Measurements from ENCODE around the gene MAP3K2.

MAP3K2 gene

DNA sequence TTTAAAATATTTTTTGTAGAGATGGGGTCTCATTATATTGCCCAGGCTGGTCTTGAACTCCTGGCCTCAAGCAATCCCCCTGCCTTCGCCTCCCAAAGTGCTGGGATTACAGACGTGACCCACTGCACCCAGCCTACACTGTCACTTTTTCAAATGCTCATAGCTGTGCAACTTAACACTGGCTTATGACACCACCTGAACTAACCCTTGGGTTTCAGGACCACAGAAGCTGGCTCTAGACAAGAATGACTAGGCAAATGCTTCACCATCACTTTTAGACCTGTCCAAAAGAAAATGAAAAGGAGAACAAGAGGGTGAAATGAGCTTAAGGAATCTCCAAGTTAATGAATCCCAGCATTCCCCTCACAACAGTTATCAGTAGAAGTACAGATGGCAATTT lies 107.1 kb downstream of the MAP3K2 start:
- no peak for DNase-seq (ENCODE audit: low read depth)
- TF ChIP-seq, protein P1, sequence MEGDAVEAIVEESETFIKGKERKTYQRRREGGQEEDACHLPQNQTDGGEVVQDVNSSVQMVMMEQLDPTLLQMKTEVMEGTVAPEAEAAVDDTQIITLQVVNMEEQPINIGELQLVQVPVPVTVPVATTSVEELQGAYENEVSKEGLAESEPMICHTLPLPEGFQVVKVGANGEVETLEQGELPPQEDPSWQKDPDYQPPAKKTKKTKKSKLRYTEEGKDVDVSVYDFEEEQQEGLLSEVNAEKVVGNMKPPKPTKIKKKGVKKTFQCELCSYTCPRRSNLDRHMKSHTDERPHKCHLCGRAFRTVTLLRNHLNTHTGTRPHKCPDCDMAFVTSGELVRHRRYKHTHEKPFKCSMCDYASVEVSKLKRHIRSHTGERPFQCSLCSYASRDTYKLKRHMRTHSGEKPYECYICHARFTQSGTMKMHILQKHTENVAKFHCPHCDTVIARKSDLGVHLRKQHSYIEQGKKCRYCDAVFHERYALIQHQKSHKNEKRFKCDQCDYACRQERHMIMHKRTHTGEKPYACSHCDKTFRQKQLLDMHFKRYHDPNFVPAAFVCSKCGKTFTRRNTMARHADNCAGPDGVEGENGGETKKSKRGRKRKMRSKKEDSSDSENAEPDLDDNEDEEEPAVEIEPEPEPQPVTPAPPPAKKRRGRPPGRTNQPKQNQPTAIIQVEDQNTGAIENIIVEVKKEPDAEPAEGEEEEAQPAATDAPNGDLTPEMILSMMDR (IDR thresholded peaks at IDR 0.05; ENCODE audit: low read depth, low read length, missing control alignments) = no peak

DNA sequence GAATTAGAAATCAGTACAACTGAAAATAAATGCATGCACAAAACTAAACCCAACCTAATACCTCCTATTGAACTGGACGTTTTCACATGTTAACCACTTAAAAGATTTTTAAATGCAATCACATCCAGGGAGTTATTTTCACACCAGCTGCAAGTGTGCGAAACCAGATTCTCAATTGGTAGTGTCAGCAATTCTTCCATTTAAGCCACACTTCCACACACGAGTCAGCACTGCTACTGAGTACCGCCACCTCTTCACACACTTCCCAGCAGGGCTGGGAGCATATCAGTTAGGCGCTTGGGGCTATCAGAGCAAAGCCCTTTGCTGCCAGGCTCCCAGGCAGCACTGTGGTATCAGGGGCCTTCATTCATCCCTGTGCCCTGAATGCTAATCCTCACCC lies 108.0 kb downstream of the MAP3K2 start:
- no peak for DNase-seq (ENCODE audit: low read depth)
- TF ChIP-seq, protein P1 (IDR thresholded peaks at IDR 0.05; ENCODE audit: low read depth, low read length, missing control alignments) = no peak
- in situ Hi-C loops (cut with HindIII; ENCODE audit: low sequenced_read_pairs) = no loop called here
- H3K4me3 ChIP-seq (ENCODE audit: low read depth, low read length) = no peak overlapping the region

More for the DNA sequence above, 107.1 kb downstream of the MAP3K2 start:
- H3K4me3 ChIP-seq (ENCODE audit: low read depth, low read length) = no peak overlapping the region
- in situ Hi-C loops (cut with HindIII; ENCODE audit: low sequenced_read_pairs) = no loop called here

DNA sequence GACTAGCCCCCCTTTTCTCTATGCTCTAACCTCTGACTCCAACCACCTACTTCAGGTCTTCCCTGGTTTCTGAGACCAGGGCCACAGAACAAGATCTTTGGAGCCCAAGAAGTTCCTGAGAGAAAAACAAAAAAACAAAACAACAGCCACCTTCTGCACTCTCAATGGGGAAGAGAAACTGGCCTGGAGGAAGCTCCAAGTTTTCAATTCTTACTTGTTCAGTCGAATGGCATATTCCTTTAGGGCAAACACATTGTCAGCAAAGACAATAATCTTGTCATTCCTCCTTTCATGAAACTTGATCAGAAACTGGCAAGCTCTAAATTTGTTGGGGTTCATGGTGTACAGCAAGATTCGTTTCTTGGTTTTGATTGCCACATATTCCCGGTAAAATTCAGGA lies 108.8 kb downstream of the MAP3K2 start:
- in situ Hi-C loops (cut with HindIII; ENCODE audit: low sequenced_read_pairs) = no loop called here
- DNase-seq (ENCODE audit: low read depth) = no peak
- no peak overlapping the region for H3K4me3 ChIP-seq (ENCODE audit: low read depth, low read length)

DNA sequence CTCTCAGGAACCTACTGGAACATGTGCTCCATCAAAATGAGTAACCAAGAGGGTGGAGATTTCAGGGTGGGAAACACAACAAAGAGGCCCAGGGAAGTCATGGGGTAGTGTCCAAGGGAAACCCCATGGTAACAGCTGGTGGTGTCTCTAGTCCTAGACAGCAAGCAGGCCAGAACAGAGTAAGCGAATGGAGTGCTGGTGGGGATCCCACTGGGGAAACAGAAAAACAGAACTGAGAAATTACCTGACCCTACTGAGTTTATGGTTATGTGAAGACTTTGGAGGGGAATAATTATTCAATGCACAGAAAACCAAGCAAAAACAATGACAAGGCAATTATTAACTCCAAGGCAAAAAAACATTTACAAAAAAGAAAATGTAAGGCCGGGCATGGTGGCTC lies 110.7 kb downstream of the MAP3K2 start:
- DNase-seq (ENCODE audit: low read depth) = no peak
- H3K4me3 ChIP-seq (ENCODE audit: low read depth, low read length) = no peak overlapping the region
- in situ Hi-C loops (cut with HindIII; ENCODE audit: low sequenced_read_pairs) = no loop called here
- TF ChIP-seq, protein P1 (IDR thresholded peaks at IDR 0.05; ENCODE audit: low read depth, low read length, missing control alignments) = no peak

More for the DNA sequence above, 108.8 kb downstream of the MAP3K2 start:
- TF ChIP-seq, protein P1 (IDR thresholded peaks at IDR 0.05; ENCODE audit: low read depth, low read length, missing control alignments) = no peak

DNA sequence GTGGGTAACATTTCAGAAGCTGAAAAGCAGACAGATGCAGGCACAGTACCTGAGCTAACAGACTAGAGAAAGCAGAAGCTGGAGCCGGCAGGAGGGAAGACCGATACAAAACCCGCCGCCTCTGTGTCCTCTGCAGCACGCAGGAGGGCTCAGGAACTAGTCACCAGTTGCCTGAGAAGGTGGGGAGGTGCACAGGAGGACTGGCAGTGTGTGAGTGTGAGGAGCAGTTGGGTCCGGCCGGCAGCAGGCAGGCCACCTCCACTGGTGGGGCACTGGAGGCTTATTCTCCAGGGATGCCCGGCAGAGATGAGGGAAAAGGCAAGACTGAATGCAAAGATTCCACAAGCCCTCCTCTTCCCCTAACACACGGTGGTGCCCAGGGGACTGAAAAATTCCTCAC lies 112.0 kb downstream of the MAP3K2 start:
- TF ChIP-seq, protein P1 (IDR thresholded peaks at IDR 0.05; ENCODE audit: low read depth, low read length, missing control alignments) = no peak
- no peak overlapping the region for H3K4me3 ChIP-seq (ENCODE audit: low read depth, low read length)
- DNase-seq (ENCODE audit: low read depth) = no peak
- in situ Hi-C loops (cut with HindIII; ENCODE audit: low sequenced_read_pairs) = no loop called here

DNA sequence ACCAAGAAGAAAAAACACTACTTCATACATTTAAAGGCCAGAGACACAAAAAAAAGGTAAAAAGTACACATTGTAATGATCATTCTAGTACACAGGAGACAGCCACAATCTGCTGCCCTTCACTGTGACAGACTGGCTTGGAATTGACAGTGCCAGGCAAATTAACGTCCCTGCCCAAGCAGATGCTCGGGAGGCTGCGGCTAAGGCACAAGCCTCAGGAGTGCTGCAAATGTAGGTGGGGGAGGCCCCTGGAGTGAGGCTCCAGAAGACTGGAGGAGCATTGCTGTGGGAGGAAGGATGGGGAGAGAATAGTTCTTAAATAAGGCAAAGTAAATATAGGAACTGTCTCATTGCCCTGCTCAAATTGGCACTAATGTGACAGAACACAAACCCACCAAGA lies 112.4 kb downstream of the MAP3K2 start:
- no peak overlapping the region for H3K4me3 ChIP-seq (ENCODE audit: low read depth, low read length)
- in situ Hi-C loops (cut with HindIII; ENCODE audit: low sequenced_read_pairs) = no loop called here
- TF ChIP-seq, protein P1 (IDR thresholded peaks at IDR 0.05; ENCODE audit: low read depth, low read length, missing control alignments) = no peak
- DNase-seq (ENCODE audit: low read depth) = no peak

DNA sequence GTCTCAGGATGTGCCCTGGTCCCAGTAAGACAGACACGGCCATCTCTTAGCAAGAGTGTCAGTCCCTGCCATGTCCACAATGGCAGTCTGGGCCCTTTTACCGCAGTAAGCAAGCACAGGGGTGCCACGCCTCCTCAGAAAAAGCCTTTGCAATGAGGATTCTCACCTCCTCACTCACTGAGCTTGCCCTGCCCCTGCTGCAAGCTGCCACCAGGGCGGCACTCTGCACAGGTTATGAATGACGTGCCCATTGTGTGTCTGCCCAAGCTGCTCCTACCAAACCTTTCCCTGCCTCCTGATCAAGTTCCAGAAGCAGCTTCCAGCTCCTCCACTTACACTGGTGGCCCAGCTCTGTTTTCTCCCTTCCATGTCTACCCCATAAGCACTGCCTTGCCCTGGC lies 117.1 kb downstream of the MAP3K2 start:
- no peak overlapping the region for H3K4me3 ChIP-seq (ENCODE audit: low read depth, low read length)
- TF ChIP-seq, protein P1 (IDR thresholded peaks at IDR 0.05; ENCODE audit: low read depth, low read length, missing control alignments) = no peak
- no peak for DNase-seq (ENCODE audit: low read depth)
- in situ Hi-C loops (cut with HindIII; ENCODE audit: low sequenced_read_pairs) = no loop called here

Measured in astrocyte of the cerebellum (primary cell).